Kidney epithelial cell (primary cell): ENCODE measurements around the gene OR8H1. TPM values are rescaled to one million over a fixed set of nuclear protein-coding genes. Genes with fewer than 3 reads are reported as not detected.

Source experiments
- DNase-seq: peaks from one replicate; pipeline ENCODE4 v3.0.0-alpha.2; 2010; ENCODE audit warnings: low read depth
- H3K27me3 ChIP-seq: 2 replicates; pipeline ENCODE4 v1.6.0; 2011; ENCODE audit warnings: low read length; ENCODE audit not compliant: control insufficient read depth, insufficient read depth
- H3K36me3 ChIP-seq: 2 replicates; pipeline ENCODE4 v1.5.1; 2011; ENCODE audit warnings: low read length; ENCODE audit not compliant: control insufficient read depth, insufficient read depth
- H3K4me3 ChIP-seq: 2 replicates; pipeline ENCODE4 v1.5.1; 2011; ENCODE audit warnings: low read depth, mild to moderate bottlenecking, control low read depth, low read length
- total RNA-seq: library from RNA; depleted of rRNA; stranded (reverse); fragments of >200 nt; gene quantifications from 2 replicates; pipeline ENCODE4 v1.2.3, GENCODE V29; 2015
- TF ChIP-seq, protein P1 (sequence below): IDR thresholded peaks from 2 replicates; pipeline ENCODE4 v1.5.1; 2011; ENCODE audit warnings: mild to moderate bottlenecking, moderate library complexity, low read length, control low read depth, inconsistent platforms; ENCODE audit not compliant: insufficient read depth, poor library complexity, severe bottlenecking

The OR8H1 gene
- total RNA-seq, 1 donor from 2014 or later, result not detected

DNA sequence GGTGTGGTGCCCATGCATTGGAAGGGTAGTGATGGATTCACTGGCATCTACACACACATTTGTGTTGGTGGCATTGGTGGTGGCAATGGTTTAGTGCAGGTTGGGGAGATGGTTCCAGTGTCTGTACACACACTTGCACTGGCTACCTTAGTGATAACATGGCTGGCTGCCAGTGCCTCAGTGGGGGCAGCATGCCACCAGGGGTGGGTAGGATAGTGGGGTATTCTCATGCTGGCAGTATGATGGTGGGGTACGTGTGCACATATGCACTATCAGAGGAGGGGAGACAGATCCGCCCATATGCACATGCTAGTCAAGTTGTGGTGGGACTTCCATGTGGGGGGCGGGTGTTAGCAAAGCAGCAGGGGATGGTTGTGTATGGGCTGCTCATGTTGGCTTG lies 15.8 kb upstream of the OR8H1 start:
- H3K36me3 ChIP-seq, result no peaks in the 10 kb centered on the region
- H3K27me3 ChIP-seq, result no peaks in the 10 kb centered on the region
- no peak overlapping the region for H3K4me3 ChIP-seq
- TF ChIP-seq, protein P1, sequence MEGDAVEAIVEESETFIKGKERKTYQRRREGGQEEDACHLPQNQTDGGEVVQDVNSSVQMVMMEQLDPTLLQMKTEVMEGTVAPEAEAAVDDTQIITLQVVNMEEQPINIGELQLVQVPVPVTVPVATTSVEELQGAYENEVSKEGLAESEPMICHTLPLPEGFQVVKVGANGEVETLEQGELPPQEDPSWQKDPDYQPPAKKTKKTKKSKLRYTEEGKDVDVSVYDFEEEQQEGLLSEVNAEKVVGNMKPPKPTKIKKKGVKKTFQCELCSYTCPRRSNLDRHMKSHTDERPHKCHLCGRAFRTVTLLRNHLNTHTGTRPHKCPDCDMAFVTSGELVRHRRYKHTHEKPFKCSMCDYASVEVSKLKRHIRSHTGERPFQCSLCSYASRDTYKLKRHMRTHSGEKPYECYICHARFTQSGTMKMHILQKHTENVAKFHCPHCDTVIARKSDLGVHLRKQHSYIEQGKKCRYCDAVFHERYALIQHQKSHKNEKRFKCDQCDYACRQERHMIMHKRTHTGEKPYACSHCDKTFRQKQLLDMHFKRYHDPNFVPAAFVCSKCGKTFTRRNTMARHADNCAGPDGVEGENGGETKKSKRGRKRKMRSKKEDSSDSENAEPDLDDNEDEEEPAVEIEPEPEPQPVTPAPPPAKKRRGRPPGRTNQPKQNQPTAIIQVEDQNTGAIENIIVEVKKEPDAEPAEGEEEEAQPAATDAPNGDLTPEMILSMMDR, result no peak
- no peak for DNase-seq

DNA sequence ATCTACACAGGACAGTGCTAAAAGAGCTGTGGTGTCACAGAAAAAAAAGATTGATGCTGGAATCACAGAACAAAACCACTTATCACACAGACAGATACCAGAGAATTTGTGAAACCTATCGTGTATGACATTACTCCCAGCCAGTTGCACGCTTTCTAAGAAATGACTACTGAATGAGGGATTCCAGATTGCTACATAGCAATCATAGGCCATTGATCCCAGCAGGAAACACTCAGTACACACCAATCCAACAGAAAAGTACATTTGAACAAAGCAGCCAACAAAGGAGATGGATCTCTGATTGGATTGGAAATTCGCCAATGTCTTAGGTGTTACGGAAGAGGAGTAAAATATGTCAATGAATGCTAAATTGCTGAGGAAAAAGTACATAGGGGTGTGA lies 4.8 kb upstream of the OR8H1 start:
- H3K27me3 ChIP-seq, result no peaks in the 10 kb centered on the region
- H3K36me3 ChIP-seq, result no peaks in the 10 kb centered on the region
- TF ChIP-seq, protein P1, result no peak
- H3K4me3 ChIP-seq, result no peak overlapping the region
- no peak for DNase-seq

DNA sequence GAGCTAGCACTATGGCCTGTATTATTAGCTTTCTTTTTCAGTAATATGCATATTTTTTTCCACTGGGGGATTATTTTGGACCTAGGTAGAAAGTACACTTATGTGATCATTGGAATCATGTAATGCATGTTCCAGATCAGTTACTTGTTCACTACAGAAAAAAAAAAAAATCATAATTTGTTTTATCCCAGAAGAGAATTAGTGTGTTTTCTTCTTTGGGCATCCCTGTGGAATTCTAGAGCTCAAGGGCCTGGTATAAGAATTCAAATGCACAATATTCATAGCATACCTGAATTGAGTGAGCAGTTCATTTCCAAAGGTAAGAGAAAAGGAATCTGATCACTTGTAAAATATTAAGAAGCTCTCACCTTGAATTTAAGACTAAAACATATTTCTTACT lies 18.2 kb downstream of the OR8H1 start, which contains the start of gene OR5T1:
OR5T1 (plus strand) TSS at position 301 of the 400 bp plus-strand sequence. CDS start 1,485 bp downstream, outside the sequence.
- Histone ChIP-seq H3K4me3 (no peak within 1 kb of the TSS), H3K36me3 (no peaks in the 10 kb centered on the region), H3K27me3 (no peaks in the 10 kb centered on the region)
- no peak for DNase-seq
- TF ChIP-seq, protein P1, result no peak

DNA sequence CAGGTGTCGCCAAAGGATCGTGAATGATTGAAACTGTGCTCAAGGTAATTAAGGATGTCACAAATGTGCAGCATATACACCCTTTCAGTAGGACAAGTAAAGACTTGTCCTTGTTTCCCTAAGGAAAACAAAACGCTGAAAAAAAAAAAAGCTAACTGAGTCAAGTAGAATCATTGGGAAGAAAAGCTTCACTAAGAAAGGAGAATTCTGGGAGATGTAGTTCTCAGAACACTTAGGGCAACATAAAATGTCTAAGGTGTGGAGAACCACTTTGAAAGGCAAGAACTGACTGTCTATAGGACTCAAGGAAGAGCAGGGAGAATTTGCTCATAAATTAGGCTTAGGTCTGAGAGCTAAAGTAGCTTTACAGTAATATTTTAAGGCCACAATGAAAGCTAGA lies 21.0 kb downstream of the OR8H1 start:
- Histone ChIP-seq H3K36me3 (no peaks in the 10 kb centered on the region), H3K27me3 (no peaks in the 10 kb centered on the region), H3K4me3 (no peak overlapping the region)
- DNase-seq, result no peak
- TF ChIP-seq, protein P1, result no peak

DNA sequence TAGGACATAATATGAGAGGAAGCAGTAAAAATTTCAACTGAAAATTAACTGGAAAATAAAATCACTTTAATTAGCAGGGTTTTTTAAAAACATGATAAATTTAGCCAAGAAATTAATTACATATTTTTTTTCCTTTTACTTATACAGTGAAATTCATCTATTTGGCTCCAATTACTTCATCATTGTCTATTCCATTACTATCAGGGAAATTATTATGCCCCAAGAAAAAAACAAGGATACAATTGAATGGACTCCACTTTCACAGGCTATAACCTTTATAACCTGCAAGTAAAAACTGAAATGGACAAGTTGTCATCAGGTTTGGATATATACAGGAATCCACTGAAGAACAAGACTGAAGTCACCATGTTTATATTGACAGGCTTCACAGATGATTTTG lies 40.1 kb downstream of the OR8H1 start, which contains the start of gene OR5T3:
OR5T3 (plus strand) TSS at position 301 of the 400 bp plus-strand sequence; CDS start at position 301, 0 bp downstream.
- TF ChIP-seq, protein P1, result no peak
- H3K4me3 ChIP-seq, result no peak within 1 kb of the TSS
- H3K27me3 ChIP-seq, result no peaks in the 10 kb centered on the region
- DNase-seq, result no peak
- no peaks in the 10 kb centered on the region for H3K36me3 ChIP-seq

Other genes starting within 250 kb of the OR8H1 start
- gene OR8I2, start 198.9 kb downstream of the OR8H1 start, total RNA-seq, result not detected in 2 replicates
- not detected in 2 replicates for gene OR8H2, start 188.6 kb downstream of the OR8H1 start, total RNA-seq
- gene OR8H3, start 169.9 kb downstream of the OR8H1 start, total RNA-seq, result not detected in 2 replicates
- gene OR8J3, start 152.1 kb downstream of the OR8H1 start, total RNA-seq, result not detected in 2 replicates
- gene OR8K5, start 131.9 kb downstream of the OR8H1 start, total RNA-seq, result not detected in 2 replicates
- gene OR5J2, start 115.6 kb downstream of the OR8H1 start, total RNA-seq, result not detected in 2 replicates
- gene OR5T2, start 58.0 kb downstream of the OR8H1 start, total RNA-seq, result not detected in 2 replicates
- not detected in 2 replicates for gene OR5T3, start 40.0 kb downstream of the OR8H1 start, total RNA-seq
- gene OR5T1, start 18.1 kb downstream of the OR8H1 start, total RNA-seq, result not detected in 2 replicates
- gene OR8K3, start 22.9 kb upstream of the OR8H1 start, total RNA-seq, result not detected in 2 replicates
- not detected in 2 replicates for gene OR8K1, start 53.8 kb upstream of the OR8H1 start, total RNA-seq
- not detected in 2 replicates for gene OR8J1, start 62.0 kb upstream of the OR8H1 start, total RNA-seq
- not detected in 2 replicates for gene OR8U1, start 83.4 kb upstream of the OR8H1 start, total RNA-seq
- gene OR5AL1, start 120.4 kb upstream of the OR8H1 start, total RNA-seq, result not detected in 2 replicates
- not detected in 2 replicates for gene OR5M3, start 181.1 kb upstream of the OR8H1 start, total RNA-seq
- not detected in 2 replicates for gene OR5M8, start 199.1 kb upstream of the OR8H1 start, total RNA-seq